IMR-90 (cell line): ENCODE measurements around the gene ANKLE1. TPM values are rescaled to one million over a fixed set of nuclear protein-coding genes. Genes with fewer than 3 reads are reported as not detected.

Experiments
- ATAC-seq: fragments of 200-7000 bp; cut with Tn5 transposase; 2 replicates; pipeline ENCODE4 v1.9.1; 2020; ENCODE audit warnings: low read depth, mild to moderate bottlenecking, moderate library complexity
- BruUV-seq: library from RNA; stranded (reverse); fragments of 400-500 nt; replicated peaks from 2 replicates; lab custom pipeline; 2021; lab: Mats Ljungman, UMichigan
- CTCF ChIA-PET: fragments of 300-600 bp; formaldehyde crosslinking; extraction: SDS; loops from one replicate; lab custom pipeline; 2021; ENCODE audit warnings: antibody characterized with exemption; lab: Yijun Ruan, JAX
- POLR2A ChIA-PET: fragments of 300-600 bp; sonication (Branson Sonifier 250); formaldehyde crosslinking; loops from one replicate; lab custom pipeline; 2022; ENCODE audit warnings: antibody characterized with exemption; ENCODE audit not compliant: unreplicated experiment; lab: Charles Lee
- DNase-seq: peaks from one replicate; pipeline ENCODE4 v3.0.0; 2013
- H2AFZ ChIP-seq: replicated peaks from 2 replicates; pipeline ENCODE3; 2013; ENCODE audit warnings: low read length, mild to moderate bottlenecking; ENCODE audit not compliant: poor library complexity
- H2AK5ac ChIP-seq: 2 replicates; pipeline ENCODE4 v1.6.1; 2013; ENCODE audit warnings: low read depth, low read length, inconsistent platforms
- H2AK9ac ChIP-seq: replicated peaks from 2 replicates; pipeline ENCODE3; 2013; ENCODE audit warnings: mild to moderate bottlenecking, low read depth, low read length, moderate library complexity; ENCODE audit not compliant: poor library complexity
- H2BK120ac ChIP-seq: 2 replicates; pipeline ENCODE4 v1.6.1; 2013; ENCODE audit warnings: low read depth, low read length, inconsistent platforms
- H2BK15ac ChIP-seq: 3 replicates; pipeline ENCODE4 v1.6.1; 2013; ENCODE audit warnings: low read depth, low read length, inconsistent platforms
- H2BK20ac ChIP-seq: 2 replicates; pipeline ENCODE4 v1.6.1; 2013; ENCODE audit warnings: low read depth, mild to moderate bottlenecking, inconsistent platforms, low read length, moderate library complexity
- H2BK5ac ChIP-seq: 2 replicates; pipeline ENCODE4 v1.6.1; 2013; ENCODE audit warnings: mild to moderate bottlenecking, low read depth, low read length, inconsistent platforms; ENCODE audit not compliant: poor library complexity, severe bottlenecking
- H3K14ac ChIP-seq: replicated peaks from 2 replicates; pipeline ENCODE4 v1.6.1; 2013; ENCODE audit warnings: low read depth, low read length, inconsistent platforms
- H3K18ac ChIP-seq: 2 replicates; pipeline ENCODE4 v1.6.1; 2013; ENCODE audit warnings: low read depth, low read length, control low read depth
- H3K23ac ChIP-seq: 2 replicates; pipeline ENCODE4 v1.6.1; 2013; ENCODE audit warnings: low read depth, low read length, inconsistent platforms
- H3K27ac ChIP-seq: 2 replicates; pipeline ENCODE4 v1.5.1; 2013; ENCODE audit warnings: mild to moderate bottlenecking, control low read depth, low read length; ENCODE audit not compliant: insufficient read depth
- H3K27me3 ChIP-seq: 2 replicates; pipeline ENCODE4 v1.6.1; 2013; ENCODE audit warnings: low read length; ENCODE audit not compliant: control insufficient read depth, insufficient read depth
- H3K36me3 ChIP-seq: 2 replicates; pipeline ENCODE4 v1.6.1; 2013; ENCODE audit warnings: low read length, mixed read lengths; ENCODE audit not compliant: control insufficient read depth, insufficient read depth
- H3K4ac ChIP-seq: 2 replicates; pipeline ENCODE4 v1.6.1; 2013; ENCODE audit warnings: low read depth, low read length, inconsistent platforms
- H3K4me1 ChIP-seq: 2 replicates; pipeline ENCODE4 v1.6.1; 2013; ENCODE audit warnings: low read length, mixed read lengths; ENCODE audit not compliant: control insufficient read depth, insufficient read depth
- H3K4me2 ChIP-seq: 2 replicates; pipeline ENCODE4 v1.6.1; 2013; ENCODE audit warnings: low read depth, mild to moderate bottlenecking, control low read depth, low read length, moderate library complexity
- H3K4me3 ChIP-seq: 2 replicates; pipeline ENCODE4 v1.5.1; 2013; ENCODE audit warnings: low read depth, mild to moderate bottlenecking, control low read depth, low read length, moderate library complexity; ENCODE audit not compliant: insufficient read depth
- H3K56ac ChIP-seq: 2 replicates; pipeline ENCODE4 v1.6.1; 2013; ENCODE audit warnings: low read length, inconsistent platforms; ENCODE audit not compliant: insufficient read depth; ENCODE audit errors: extremely low read depth
- H3K79me1 ChIP-seq, 2 experiments: 2 replicates each; pipeline ENCODE4 v1.6.1; 2013; ENCODE audit warnings: low read length in 2 of 2, inconsistent platforms in 1 of 2, low read depth in 1 of 2
- H3K9ac ChIP-seq: 2 replicates; pipeline ENCODE4 v1.6.1; 2013; ENCODE audit warnings: low read depth, low read length, control low read depth
- H3K9me1 ChIP-seq: 2 replicates; pipeline ENCODE4 v1.6.1; 2013; ENCODE audit warnings: low read length, inconsistent platforms; ENCODE audit not compliant: insufficient read depth
- H3K9me3 ChIP-seq: 2 replicates; pipeline ENCODE4 v1.6.1; 2013; ENCODE audit warnings: low read length; ENCODE audit not compliant: control insufficient read depth, insufficient read depth
- H4K20me1 ChIP-seq: 2 replicates; pipeline ENCODE4 v1.6.1; 2013; ENCODE audit warnings: low read length, inconsistent platforms; ENCODE audit not compliant: insufficient read depth
- H4K5ac ChIP-seq: 2 replicates; pipeline ENCODE4 v1.6.1; 2013; ENCODE audit warnings: mild to moderate bottlenecking, low read depth, low read length, control low read depth
- H4K8ac ChIP-seq, 2 experiments: 2 replicates each; pipeline ENCODE4 v1.6.1; 2013; ENCODE audit warnings: low read depth in 2 of 2, low read length in 2 of 2, control low read depth in 1 of 2, inconsistent platforms in 1 of 2
- H4K91ac ChIP-seq: 2 replicates; pipeline ENCODE4 v1.6.1; 2013; ENCODE audit warnings: low read depth, low read length, inconsistent platforms; ENCODE audit not compliant: insufficient read depth
- CTCF ChIP-seq: conservative IDR thresholded peaks from 2 replicates; pipeline ENCODE4 v1.5.1; 2012; ENCODE audit warnings: mild to moderate bottlenecking, low read depth, low read length, improper control_type of control experiment
- RCOR1 ChIP-seq: IDR thresholded peaks from 2 replicates; pipeline ENCODE4 v1.6.1; 2012; ENCODE audit warnings: mild to moderate bottlenecking, low read length, improper control_type of control experiment; ENCODE audit not compliant: insufficient replicate concordance
- RFX5 ChIP-seq: IDR thresholded peaks from 2 replicates; pipeline ENCODE4 v1.8.0; 2012; ENCODE audit warnings: low read depth, mild to moderate bottlenecking, low read length, moderate library complexity
- USF2 ChIP-seq: fragments of 150-350 bp; IDR thresholded peaks from 2 replicates; pipeline ENCODE4 v1.6.1; 2017; ENCODE audit warnings: mild to moderate bottlenecking, antibody characterized with exemption, low read length, low read depth
- WGBS, 2 experiments: methylation state at CpG; one replicate each; pipeline versions ENCODE4 v1.1.5 to v1.1.7; 2013; ENCODE audit warnings: missing lambda C conversion rate in 2 of 2; ENCODE audit not compliant: insufficient read length in 1 of 2; ENCODE audit errors: extremely low coverage in 2 of 2; 5-methylcytosine and 5-hydroxymethylcytosine counted together
- dilution Hi-C: fragments of 300-500 bp; cut with HindIII; formaldehyde crosslinking; loops from one replicate; pipeline ENCODE4 v1.14.3; 2018; ENCODE audit warnings: low sequenced_read_pairs; ENCODE audit not compliant: unreplicated experiment
- in situ Hi-C: fragments of 300-500 bp; cut with MboI; formaldehyde crosslinking; loops from 3 replicates; pipeline ENCODE4 v1.14.3; 2019; ENCODE audit warnings: low sequenced_read_pairs, inconsistent platforms, mixed read lengths
- intact Hi-C: fragments of 100-400 bp; cut with micrococcal nuclease; formaldehyde crosslinking; loops from 2 replicates; pipeline ENCODE4 v1.10.0; 2022
- polyA plus RNA-seq, 3 experiments: library from polyadenylated mRNA; depleted of rRNA; stranded (reverse); fragments of >200 nt; gene quantifications; 2 replicates each; pipeline ENCODE4 v1.2.3, GENCODE V29; 2012; ENCODE audit warnings: low replicate concordance in 1 of 3
- total RNA-seq: library from RNA; depleted of rRNA; stranded (reverse); fragments of >200 nt; gene quantifications from 2 replicates; pipeline ENCODE4 v1.2.3, GENCODE V29; 2012

The ANKLE1 gene
- total and polyA plus RNA-seq, 2 of the 4 experiments (the other 2 are of a cell fraction): under 0.01 to 0.87 TPM

- H3K36me3 ChIP-seq: peaks cover 28% of the 10 kb centered on the region
- H3K4me3 ChIP-seq: no peak overlapping the region
- DNase-seq: no peak
- H3K79me1 ChIP-seq: peaks cover 43 to 61% of the 10 kb centered on the region in 2 experiments
- ATAC-seq: no peak
- no peak overlapping the region for H2BK120ac ChIP-seq
- ChIA-PET POLR2A (no interaction called here), CTCF (no interaction called here)
- H3K56ac ChIP-seq: no peak overlapping the region
- intact Hi-C loops (no loop called here), dilution Hi-C loops (no loop called here), in situ Hi-C loops (no loop called here)
- H3K4me2 ChIP-seq: no peak overlapping the region
- no peak overlapping the region for H2BK20ac ChIP-seq
- H4K8ac ChIP-seq: peak overlapping the region in 1 of 2 experiments; percentile 93; a peak in 1 of 4 replicates
- H4K5ac ChIP-seq: no peak overlapping the region
- H2BK15ac ChIP-seq: no peak overlapping the region
- TF ChIP-seq RCOR1: no peak
- TF ChIP-seq USF2: no peak
- no peak for TF ChIP-seq CTCF
- no peak for TF ChIP-seq RFX5
- no peak overlapping the region for H3K18ac ChIP-seq
- H2AK5ac ChIP-seq: peak overlapping the region; percentile 66
- H3K4me1 ChIP-seq: peaks cover 12% of the 10 kb centered on the region
- no TSS peak for BruUV-seq
- peak overlapping the region; percentile 94 for H2AK9ac ChIP-seq
- no peak overlapping the region for H3K23ac ChIP-seq
- 87% methylated on average over 6 of the region's 18 CpGs; no CpG with 5 or more reads in 1 of the 2 experiments for WGBS, 2 experiments
- H3K14ac ChIP-seq: no peak overlapping the region
- H4K20me1 ChIP-seq: peaks cover 20% of the 10 kb centered on the region
- H4K91ac ChIP-seq: peak overlapping the region; percentile 6; the same call in 1 of the 2 replicates
- no peaks in the 10 kb centered on the region for H3K9me3 ChIP-seq
- H3K9ac ChIP-seq: no peak overlapping the region; the same call in 1 of the 2 replicates
- no peaks in the 10 kb centered on the region for H3K27me3 ChIP-seq
- no peak overlapping the region for H2AFZ ChIP-seq
- no peak overlapping the region for H2BK5ac ChIP-seq
- H3K9me1 ChIP-seq: peaks cover 5% of the 10 kb centered on the region
- H3K27ac ChIP-seq: no peak overlapping the region
- H3K4ac ChIP-seq: 0 out of 2 replicates have a peak overlapping the region, but pooled peaks have one; percentile 35
Observed at GRCh38 chr19:17236811-17237543, 44.7 kb upstream of the ANKLE1 start.
